Jurkat, Clone E6-1 (cell line): Measurements from ENCODE around the gene CTSK. TPM values are rescaled to one million over a fixed set of nuclear protein-coding genes. Genes with fewer than 3 reads are reported as not detected.
"Not testable (repeated sequence)": the region's sequence is repeated elsewhere in the genome, so short reads cannot be mapped to it uniquely, and the experiment has no call there.

ENCODE experiments used
- DNase-seq: peaks from one replicate; pipeline ENCODE4 v3.0.0-alpha.2; 2011; ENCODE audit warnings: low read depth, low spot score
- H3K4me3 ChIP-seq: 2 replicates; pipeline ENCODE4 v1.5.1; 2011; ENCODE audit warnings: mild to moderate bottlenecking, low read length, control low read depth, moderate library complexity
- polyA plus RNA-seq: library from polyadenylated mRNA; unstranded; fragments of >200 nt; gene quantifications from one replicate; pipeline ENCODE4 v1.2.1, GENCODE V29; 2012; ENCODE audit warnings: missing spikeins; ENCODE audit not compliant: insufficient read length, insufficient read depth

The CTSK gene
- polyA plus RNA-seq: 2.2 TPM

- H3K4me3 ChIP-seq: no peak within 1 kb of the TSS
- DNase-seq: no peak
These were observed at the start of gene CTSK for GRCh38 chr1:150808121-150808520. CTSK (minus strand) TSS chr1:150808260; CDS start chr1:150806805, 1,455 bp downstream.

GRCh38 chr1:150852734-150853133 is 44.7 kb upstream of the CTSK start:
- not testable (repeated sequence) for DNase-seq, H3K4me3 ChIP-seq

GRCh38 chr1:150850801-150851362 is 42.8 kb upstream of the CTSK start:
- not testable (repeated sequence) for H3K4me3 ChIP-seq, DNase-seq

GRCh38 chr1:150846473-150847146 is 38.5 kb upstream of the CTSK start:
- DNase-seq: no peak
- H3K4me3 ChIP-seq: no peak overlapping the region

DNA sequence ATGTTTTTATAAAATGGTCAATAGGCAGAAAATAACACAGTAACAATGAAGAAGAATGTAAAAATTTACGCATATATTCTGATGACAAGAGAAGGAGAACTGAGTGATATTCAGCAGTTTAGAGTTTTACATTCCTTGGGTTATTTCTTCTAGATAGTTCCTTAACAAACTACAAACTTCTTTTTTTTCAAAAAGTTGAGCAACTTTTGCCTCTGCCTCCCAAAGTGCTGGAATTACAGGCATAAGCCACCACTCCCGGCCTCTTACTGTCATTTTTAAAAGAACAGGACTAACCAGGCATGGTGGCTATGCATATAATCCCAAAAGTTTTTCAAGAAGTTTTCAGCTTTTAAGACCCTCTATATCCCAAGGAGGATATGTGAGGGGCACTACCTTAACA is 35.4 kb upstream of the CTSK start:
- H3K4me3 ChIP-seq: no peak overlapping the region
- no peak for DNase-seq

DNA sequence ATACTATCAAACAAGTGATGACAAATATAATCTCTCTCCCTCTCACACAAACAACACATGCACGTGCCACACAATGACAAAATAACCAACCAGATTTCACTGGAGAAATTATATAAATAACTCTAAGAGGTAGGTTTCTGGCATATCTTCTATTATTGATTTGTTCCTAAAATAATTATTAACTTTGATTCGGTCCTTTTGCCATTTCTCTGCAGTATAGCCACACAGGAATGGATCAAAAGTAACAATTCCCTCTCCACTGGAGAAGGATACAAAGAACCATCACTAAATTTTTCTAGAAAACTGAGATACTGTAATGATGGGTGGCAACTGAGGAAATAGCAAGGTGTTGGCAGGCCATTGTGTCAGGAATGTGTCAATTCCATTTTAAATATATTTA is 34.9 kb upstream of the CTSK start:
- no peak for DNase-seq
- no peak overlapping the region for H3K4me3 ChIP-seq

- no peak overlapping the region for H3K4me3 ChIP-seq
- DNase-seq: no peak
These were observed 34.3 kb upstream of the CTSK start for GRCh38 chr1:150842343-150842742.

DNA sequence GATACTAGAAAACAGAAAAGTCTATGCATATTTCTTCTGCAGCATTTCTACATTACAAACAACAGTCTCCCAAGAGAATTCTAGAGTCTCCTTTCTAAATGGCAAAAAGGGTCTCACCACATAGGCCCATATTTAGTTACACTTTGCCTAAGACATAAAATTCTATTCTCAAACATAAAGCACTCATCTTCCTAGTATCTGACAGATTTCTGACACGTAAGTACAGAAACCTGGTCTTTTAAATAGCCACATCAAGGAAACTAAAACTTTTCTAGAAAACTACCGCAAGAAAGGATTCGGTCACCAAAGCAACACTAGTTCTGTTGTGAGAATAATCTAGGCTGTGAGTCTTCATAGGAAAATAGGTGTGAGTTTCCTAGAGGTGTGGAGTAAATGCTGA is 33.6 kb upstream of the CTSK start:
- no peak overlapping the region for H3K4me3 ChIP-seq
- peak; percentile 17 for DNase-seq

DNA sequence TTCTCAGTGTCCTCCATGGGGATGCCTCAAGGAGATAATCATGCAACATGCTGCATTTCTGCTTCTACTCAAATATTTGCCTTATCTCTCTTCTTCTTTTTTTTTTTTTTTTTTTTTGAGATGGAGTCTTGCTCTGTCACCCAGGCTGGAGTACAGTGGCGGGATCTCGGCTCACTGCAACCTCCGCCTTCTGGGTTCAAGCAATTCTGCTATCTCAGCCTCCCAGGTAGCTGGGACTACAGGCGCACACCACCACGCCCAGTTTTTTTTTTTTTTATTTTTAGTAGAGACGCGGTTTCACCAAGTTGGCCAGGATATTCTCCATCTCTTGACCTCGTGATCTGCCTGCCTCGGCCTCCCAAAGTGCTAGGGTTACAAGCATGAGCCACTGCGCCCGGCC is 32.8 kb upstream of the CTSK start:
- H3K4me3 ChIP-seq, DNase-seq: not testable (repeated sequence)

DNA sequence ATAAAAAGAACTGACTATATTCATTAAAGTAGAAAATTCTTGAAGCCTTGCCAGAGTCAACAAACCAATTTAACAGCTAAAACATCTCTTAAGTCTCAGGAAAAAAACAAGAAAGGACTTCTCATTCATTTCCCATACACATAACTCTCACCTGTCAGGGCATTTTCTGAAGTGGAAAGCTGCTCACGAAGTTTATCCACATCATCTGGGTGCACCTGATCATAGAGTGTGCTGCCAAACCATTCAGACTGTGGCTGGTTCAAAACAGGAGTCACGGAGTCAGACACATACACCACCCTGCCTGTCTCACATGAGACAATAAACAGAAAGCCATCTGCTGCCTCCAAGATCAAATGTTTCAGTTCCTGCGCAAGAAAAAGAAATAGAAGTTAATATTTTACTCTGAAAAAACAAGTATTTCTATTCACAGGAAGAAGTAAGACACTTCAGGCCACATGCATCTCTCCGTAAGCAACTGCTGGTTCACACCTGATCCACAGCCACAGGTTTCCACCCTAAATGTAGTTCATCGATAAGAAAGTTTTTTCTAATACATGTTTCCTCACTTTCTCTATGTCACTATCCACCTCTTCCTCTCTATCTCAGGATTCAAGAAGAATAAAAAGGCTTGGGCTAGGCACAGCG is 28.2 kb upstream of the CTSK start:
- no peak for DNase-seq

GRCh38 chr1:150833961-150834360 is 25.9 kb upstream of the CTSK start:
- H3K4me3 ChIP-seq, DNase-seq: not testable (repeated sequence)

More for the DNA sequence above, 28.2 kb upstream of the CTSK start:
- no peak overlapping the region for H3K4me3 ChIP-seq

- no peak for DNase-seq
- H3K4me3 ChIP-seq: no peak overlapping the region
These were observed 24.5 kb upstream of the CTSK start for GRCh38 chr1:150832597-150832996.

GRCh38 chr1:150829751-150830150 is 21.7 kb upstream of the CTSK start:
- DNase-seq: no peak

DNA sequence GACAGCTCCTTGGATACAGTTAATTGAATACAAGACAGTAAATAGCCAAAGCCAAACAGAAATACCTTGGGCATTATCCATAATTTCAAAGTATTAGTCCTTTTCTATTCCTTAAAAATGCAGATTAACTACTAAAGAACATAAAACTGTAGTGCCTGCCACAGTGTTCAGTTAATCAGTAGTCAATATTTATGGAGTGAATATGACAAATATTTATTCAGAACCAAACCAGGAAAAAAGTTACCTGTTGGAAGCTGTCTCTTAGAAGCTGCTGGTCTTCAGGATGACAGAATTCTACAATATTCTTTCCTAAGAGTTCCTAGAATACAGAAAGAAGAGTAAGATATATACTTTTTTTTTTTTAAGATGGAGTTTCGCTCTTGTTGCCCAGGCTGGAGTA is 18.2 kb upstream of the CTSK start:
- H3K4me3 ChIP-seq: no peak overlapping the region
- no peak for DNase-seq

More at GRCh38 chr1:150829751-150830150, 21.7 kb upstream of the CTSK start:
- no peak overlapping the region for H3K4me3 ChIP-seq

- H3K4me3 ChIP-seq: no peak overlapping the region
- no peak for DNase-seq
These were observed 12.9 kb upstream of the CTSK start for GRCh38 chr1:150820730-150821512.

DNA sequence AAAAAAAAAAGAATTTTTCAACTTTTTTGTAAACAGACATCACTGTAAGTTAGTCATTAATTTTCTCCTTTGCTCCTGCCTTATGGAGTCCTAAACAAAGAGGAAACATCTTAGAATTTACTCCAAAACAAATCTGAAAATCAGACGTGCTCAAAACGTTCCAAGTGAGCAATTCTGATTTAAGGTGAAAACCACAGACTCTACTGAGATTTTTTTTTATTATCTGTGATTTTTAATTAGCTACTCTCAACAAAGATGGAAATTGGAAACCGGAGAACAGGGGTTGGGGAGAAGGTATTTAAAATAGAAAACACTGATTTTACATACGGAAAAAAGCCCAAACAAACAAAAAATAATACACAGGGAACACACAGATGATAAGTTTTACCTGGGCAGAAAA is 7.8 kb upstream of the CTSK start:
- H3K4me3 ChIP-seq: no peak overlapping the region
- no peak for DNase-seq

- no peak for DNase-seq
- H3K4me3 ChIP-seq: no peak overlapping the region
These were observed 5.1 kb upstream of the CTSK start for GRCh38 chr1:150813028-150813707.

GRCh38 chr1:150810958-150811659 is 3.0 kb upstream of the CTSK start:
- H3K4me3 ChIP-seq: no peak overlapping the region
- no peak for DNase-seq

DNA sequence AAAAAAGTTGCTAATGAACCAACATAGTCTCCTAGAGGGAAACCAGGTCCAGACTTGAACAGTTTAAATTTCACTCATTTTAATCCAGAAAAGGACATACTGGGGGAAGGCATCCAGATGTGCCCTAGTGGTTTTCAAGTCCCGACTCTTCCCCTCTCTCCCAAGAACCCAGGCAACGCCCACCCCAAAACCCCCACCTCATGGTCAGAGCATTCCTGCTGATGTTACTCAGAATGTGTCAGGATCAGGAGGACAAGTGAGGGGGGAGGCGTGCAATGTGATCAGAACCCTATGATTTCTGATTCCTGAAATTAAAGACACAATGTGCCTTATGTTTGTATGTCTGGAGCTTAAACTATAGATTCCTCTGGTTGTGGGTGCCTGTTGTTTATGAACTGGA is 1.6 kb upstream of the CTSK start:
- H3K4me3 ChIP-seq: no peak overlapping the region
- DNase-seq: no peak
